ENCODE measurements around the gene DACH2.

Gene DACH2

GRCh38 chrX:86696951-86697350 is 548.7 kb downstream of the DACH2 start:
- no peak overlapping the region for H3K4me3 ChIP-seq (ENCODE audit: low read depth, low read length)
- TF ChIP-seq, protein P1, sequence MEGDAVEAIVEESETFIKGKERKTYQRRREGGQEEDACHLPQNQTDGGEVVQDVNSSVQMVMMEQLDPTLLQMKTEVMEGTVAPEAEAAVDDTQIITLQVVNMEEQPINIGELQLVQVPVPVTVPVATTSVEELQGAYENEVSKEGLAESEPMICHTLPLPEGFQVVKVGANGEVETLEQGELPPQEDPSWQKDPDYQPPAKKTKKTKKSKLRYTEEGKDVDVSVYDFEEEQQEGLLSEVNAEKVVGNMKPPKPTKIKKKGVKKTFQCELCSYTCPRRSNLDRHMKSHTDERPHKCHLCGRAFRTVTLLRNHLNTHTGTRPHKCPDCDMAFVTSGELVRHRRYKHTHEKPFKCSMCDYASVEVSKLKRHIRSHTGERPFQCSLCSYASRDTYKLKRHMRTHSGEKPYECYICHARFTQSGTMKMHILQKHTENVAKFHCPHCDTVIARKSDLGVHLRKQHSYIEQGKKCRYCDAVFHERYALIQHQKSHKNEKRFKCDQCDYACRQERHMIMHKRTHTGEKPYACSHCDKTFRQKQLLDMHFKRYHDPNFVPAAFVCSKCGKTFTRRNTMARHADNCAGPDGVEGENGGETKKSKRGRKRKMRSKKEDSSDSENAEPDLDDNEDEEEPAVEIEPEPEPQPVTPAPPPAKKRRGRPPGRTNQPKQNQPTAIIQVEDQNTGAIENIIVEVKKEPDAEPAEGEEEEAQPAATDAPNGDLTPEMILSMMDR (IDR thresholded peaks at IDR 0.05; ENCODE audit: low read depth, low read length, missing control alignments): no peak
- no peak for DNase-seq (ENCODE audit: low read depth)

GRCh38 chrX:86711531-86712180 is 563.4 kb downstream of the DACH2 start:
- TF ChIP-seq, protein P1 (IDR thresholded peaks at IDR 0.05; ENCODE audit: low read depth, low read length, missing control alignments): no peak
- H3K4me3 ChIP-seq (ENCODE audit: low read depth, low read length): no peak overlapping the region
- no peak for DNase-seq (ENCODE audit: low read depth)

GRCh38 chrX:86714441-86714840 is 566.2 kb downstream of the DACH2 start:
- DNase-seq (ENCODE audit: low read depth): no peak
- TF ChIP-seq, protein P1 (IDR thresholded peaks at IDR 0.05; ENCODE audit: low read depth, low read length, missing control alignments): no peak

GRCh38 chrX:86724277-86724676 is 576.0 kb downstream of the DACH2 start:
- H3K4me3 ChIP-seq (ENCODE audit: low read depth, low read length): no peak overlapping the region
- TF ChIP-seq, protein P1 (IDR thresholded peaks at IDR 0.05; ENCODE audit: low read depth, low read length, missing control alignments): no peak
- DNase-seq (ENCODE audit: low read depth): no peak

More at GRCh38 chrX:86714441-86714840, 566.2 kb downstream of the DACH2 start:
- no peak overlapping the region for H3K4me3 ChIP-seq (ENCODE audit: low read depth, low read length)

DNA sequence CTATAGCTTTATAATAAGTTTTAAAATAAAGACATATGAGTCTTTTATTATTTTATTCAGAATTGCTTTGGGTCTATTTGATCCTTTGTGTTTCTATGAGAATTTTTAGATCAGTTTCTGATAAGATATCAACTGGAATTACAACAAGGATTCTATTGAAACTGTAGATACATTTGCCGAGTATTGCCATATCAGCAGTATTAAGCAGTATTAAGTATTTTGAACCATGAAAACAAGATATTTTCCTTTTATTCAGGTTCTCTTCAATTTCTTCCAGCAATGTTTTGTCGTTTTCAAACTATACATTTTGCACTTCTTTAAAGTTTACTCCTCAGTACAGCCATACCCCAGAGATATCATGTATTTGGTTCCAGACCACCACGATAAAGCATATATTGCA is 598.8 kb downstream of the DACH2 start:
- DNase-seq (ENCODE audit: low read depth): no peak
- no peak overlapping the region for H3K4me3 ChIP-seq (ENCODE audit: low read depth, low read length)
- TF ChIP-seq, protein P1 (IDR thresholded peaks at IDR 0.05; ENCODE audit: low read depth, low read length, missing control alignments): no peak

GRCh38 chrX:86805241-86805640 is 657.0 kb downstream of the DACH2 start:
- no peak for DNase-seq (ENCODE audit: low read depth)
- no peak overlapping the region for H3K4me3 ChIP-seq (ENCODE audit: low read depth, low read length)
- TF ChIP-seq, protein P1 (IDR thresholded peaks at IDR 0.05; ENCODE audit: low read depth, low read length, missing control alignments): no peak

DNA sequence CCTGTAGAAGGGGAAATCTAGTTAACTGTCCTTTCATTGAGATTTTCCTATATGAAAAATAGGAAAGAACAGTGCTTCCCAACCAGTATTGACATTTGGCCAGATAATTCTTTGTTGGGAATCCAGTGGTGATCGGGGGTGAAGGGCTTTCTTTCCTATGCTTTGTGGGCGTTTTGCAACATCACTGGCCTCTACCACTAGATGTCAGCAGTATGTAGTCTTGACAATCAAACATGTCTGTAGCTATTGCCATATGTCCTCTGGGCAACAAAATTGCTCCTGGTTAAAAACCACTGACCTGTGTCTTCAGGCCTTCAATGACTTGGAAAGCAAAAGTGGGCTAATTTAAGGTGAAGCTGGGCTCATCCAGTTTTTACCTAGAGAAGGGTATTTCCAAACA is 658.5 kb downstream of the DACH2 start:
- TF ChIP-seq, protein P1 (IDR thresholded peaks at IDR 0.05; ENCODE audit: low read depth, low read length, missing control alignments): peak; percentile 5
- DNase-seq (ENCODE audit: low read depth): no peak
- H3K4me3 ChIP-seq (ENCODE audit: low read depth, low read length): no peak overlapping the region

Data from GM12864 (cell line).